Measurements from ENCODE around the gene UNC5A. TPM values are rescaled to one million over a fixed set of nuclear protein-coding genes. Genes with fewer than 3 reads are reported as not detected.

The UNC5A gene
- total and polyA plus RNA-seq, 12 donors: 0.01 to 0.35 (median 0.08) TPM; not detected in 7

- no peaks in the 10 kb centered on the region for H3K4me1 ChIP-seq
- no peaks in the 10 kb centered on the region for H3K9me3 ChIP-seq
- peaks cover 0 to 8% (median 0%) of the 10 kb centered on the region in 7 donors for H3K27me3 ChIP-seq
- TF ChIP-seq CTCF (IDR thresholded peaks at IDR 0.05): no peak
- WGBS, 2 donors: 88 to 92% methylated on average over 28 of the region's 28 CpGs
- H3K4me3 ChIP-seq: no peak overlapping the region
- peaks cover 0 to 85% (median 0%) of the 10 kb centered on the region in 9 donors for H3K36me3 ChIP-seq
- no peak for DNase-seq
- intact Hi-C loops (cut with DNase I): no loop called here
- ATAC-seq: no peak
- H3K27ac ChIP-seq: no peak overlapping the region
Measured at GRCh38 chr5:176887252-176887849, 77.0 kb downstream of the UNC5A start.

GRCh38 chr5:176888016-176888864, 77.9 kb downstream of the UNC5A start:
- 86 to 88% methylated on average over 23 to 27 of the region's 27 CpGs for WGBS, 2 donors
- ATAC-seq (no peak), DNase-seq (no peak)
- TF ChIP-seq CTCF (IDR thresholded peaks at IDR 0.05): no peak
- peaks cover 0 to 12% (median 0%) of the 10 kb centered on the region in 7 donors for H3K27me3 ChIP-seq
- no peak overlapping the region for H3K4me3 ChIP-seq
- no peak overlapping the region for H3K27ac ChIP-seq
- intact Hi-C loops (cut with DNase I): no loop called here
- no peaks in the 10 kb centered on the region for H3K9me3 ChIP-seq
- peaks cover 0 to 86% (median 0%) of the 10 kb centered on the region in 9 donors for H3K36me3 ChIP-seq
- no peaks in the 10 kb centered on the region for H3K4me1 ChIP-seq

GRCh38 chr5:176888865-176889165, 78.5 kb downstream of the UNC5A start:
- H3K4me3 ChIP-seq: no peak overlapping the region
- intact Hi-C loops (cut with DNase I): no loop called here
- peaks cover 0 to 12% (median 0%) of the 10 kb centered on the region in 7 donors for H3K27me3 ChIP-seq
- no peak overlapping the region for H3K27ac ChIP-seq
- no peaks in the 10 kb centered on the region for H3K9me3 ChIP-seq
- ATAC-seq (no peak), DNase-seq (no peak)
- peaks cover 0 to 80% (median 0%) of the 10 kb centered on the region in 9 donors for H3K36me3 ChIP-seq
- TF ChIP-seq CTCF (IDR thresholded peaks at IDR 0.05): no peak
- H3K4me1 ChIP-seq: peaks cover 0 to 5% (median 0%) of the 10 kb centered on the region in 9 donors
- WGBS, 2 donors: 90 to 94% methylated on average over 1 of the region's 1 CpG

GRCh38 chr5:176889321-176890280, 79.2 kb downstream of the UNC5A start:
- intact Hi-C loops (cut with DNase I): no loop called here
- WGBS, 2 donors: 92 to 94% methylated on average over 24 of the region's 24 CpGs

More at GRCh38 chr5:176889321-176890280, 79.2 kb downstream of the UNC5A start:
- DNase-seq: no peak
- no peak overlapping the region for H3K4me3 ChIP-seq
- H3K27ac ChIP-seq: no peak overlapping the region
- TF ChIP-seq CTCF (IDR thresholded peaks at IDR 0.05): no peak
- H3K36me3 ChIP-seq: peaks cover 0 to 72% (median 0%) of the 10 kb centered on the region in 9 donors
- peaks cover 0 to 13% (median 0%) of the 10 kb centered on the region in 9 donors for H3K4me1 ChIP-seq
- H3K27me3 ChIP-seq: peaks cover 0 to 12% (median 0%) of the 10 kb centered on the region in 7 donors
- ATAC-seq: no peak
- no peaks in the 10 kb centered on the region for H3K9me3 ChIP-seq
